GM12878 (cell line): Measurements from ENCODE around the gene ZNF408.

Source experiments
- MXI1 ChIP-seq: fragments of 150-350 bp; IDR thresholded peaks from 2 replicates; pipeline ENCODE4 v1.6.1; 2011; ENCODE audit warnings: low read depth, mild to moderate bottlenecking, inconsistent platforms, low read length, improper control_type of control experiment
- TF ChIP-seq, protein P1 (sequence below): IDR thresholded peaks from 2 replicates; pipeline ENCODE4 v1.6.1; 2011; ENCODE audit warnings: mild to moderate bottlenecking, low read depth, low read length, moderate library complexity; ENCODE audit not compliant: insufficient replicate concordance

DNA sequence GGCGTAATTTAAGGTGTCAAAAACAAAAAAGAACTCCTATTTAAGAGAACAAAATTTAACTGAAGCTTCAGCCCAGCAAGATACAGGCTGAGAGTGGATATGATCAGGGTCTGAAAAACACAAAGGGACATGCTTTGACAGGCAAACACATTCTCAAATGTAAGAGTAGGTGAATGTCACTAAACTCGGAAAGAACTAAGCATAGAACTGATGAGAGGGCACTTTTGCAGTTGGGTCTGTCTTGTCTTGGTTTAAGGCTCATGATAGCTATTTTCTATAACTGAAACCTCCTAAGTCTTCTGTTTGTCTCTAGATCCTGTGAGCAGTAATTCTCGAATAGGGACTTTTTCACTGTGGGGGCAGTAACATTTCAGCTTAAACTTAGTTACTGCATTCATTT, 45.2 kb downstream of the ZNF408 start:
- TF ChIP-seq, protein P1, sequence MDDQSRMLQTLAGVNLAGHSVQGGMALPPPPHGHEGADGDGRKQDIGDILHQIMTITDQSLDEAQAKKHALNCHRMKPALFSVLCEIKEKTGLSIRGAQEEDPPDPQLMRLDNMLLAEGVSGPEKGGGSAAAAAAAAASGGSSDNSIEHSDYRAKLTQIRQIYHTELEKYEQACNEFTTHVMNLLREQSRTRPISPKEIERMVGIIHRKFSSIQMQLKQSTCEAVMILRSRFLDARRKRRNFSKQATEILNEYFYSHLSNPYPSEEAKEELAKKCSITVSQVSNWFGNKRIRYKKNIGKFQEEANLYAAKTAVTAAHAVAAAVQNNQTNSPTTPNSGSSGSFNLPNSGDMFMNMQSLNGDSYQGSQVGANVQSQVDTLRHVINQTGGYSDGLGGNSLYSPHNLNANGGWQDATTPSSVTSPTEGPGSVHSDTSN = no peak
- no peak for TF ChIP-seq MXI1
